CD14-positive monocyte (primary cell): Measurements from ENCODE around the gene MAD1L1. TPM values are rescaled to one million over a fixed set of nuclear protein-coding genes. Genes with fewer than 3 reads are reported as not detected.
A peak's percentile ranks its signal among the peaks of the same experiment; 100 is the strongest.

Experiments used
- DNase-seq, 3 donors: peaks; one replicate each; pipeline ENCODE4 v3.0.0-alpha.2; 2011 to 2022
- H2AFZ ChIP-seq: 2 replicates; pipeline ENCODE4 v1.6.0; 2012; ENCODE audit warnings: mild to moderate bottlenecking, low read depth, low read length, inconsistent platforms; ENCODE audit not compliant: insufficient read depth, poor library complexity, severe bottlenecking
- H3K27ac ChIP-seq, 2 donors: 1 replicate in 1 of 2; 2 replicates in 1 of 2; pipeline ENCODE4 v1.5.1; 2012 to 2013; ENCODE audit warnings: low read length in 2 of 2, control low read depth in 1 of 2, inconsistent platforms in 1 of 2, low read depth in 1 of 2, mild to moderate bottlenecking in 1 of 2
- H3K27me3 ChIP-seq, 2 donors: one replicate each; pipeline versions ENCODE4 v1.6.0 to v1.6.1; 2011 to 2013; ENCODE audit warnings: low read length in 2 of 2; ENCODE audit not compliant: control insufficient read depth in 2 of 2, insufficient read depth in 2 of 2
- H3K36me3 ChIP-seq, 2 donors: replicated peaks in 1 of 2; 1 replicate in 1 of 2; 2 replicates in 1 of 2; pipeline versions ENCODE4 v1.5.1 to v1.6.1; 2012 to 2013; ENCODE audit warnings: low read length in 2 of 2, control low read depth in 1 of 2, inconsistent platforms in 1 of 2, mild to moderate bottlenecking in 1 of 2; ENCODE audit not compliant: insufficient read depth in 2 of 2, control insufficient read depth in 1 of 2
- H3K4me1 ChIP-seq, 2 donors: 1 replicate in 1 of 2; 2 replicates in 1 of 2; pipeline versions ENCODE4 v1.5.1 to v1.6.1; 2012 to 2013; ENCODE audit warnings: low read length in 2 of 2, control low read depth in 1 of 2, inconsistent platforms in 1 of 2, mild to moderate bottlenecking in 1 of 2, moderate library complexity in 1 of 2; ENCODE audit not compliant: insufficient read depth in 2 of 2, control insufficient read depth in 1 of 2
- H3K4me2 ChIP-seq: replicated peaks from 2 replicates; pipeline ENCODE3; 2012; ENCODE audit warnings: low read length, moderate library complexity, mild to moderate bottlenecking; ENCODE audit not compliant: poor library complexity, severe bottlenecking; ENCODE audit errors: extremely low read depth
- H3K4me3 ChIP-seq, 3 experiments: fragments of 200-600 bp in 1 of 3; sonication (generic) in 1 of 3; replicated peaks in 1 of 3; 1 replicate in 2 of 3; 2 replicates in 1 of 3; pipeline ENCODE4 v1.5.1; 2011 to 2013; ENCODE audit warnings: low read length in 3 of 3, mild to moderate bottlenecking in 3 of 3, control low read depth in 2 of 3, low read depth in 2 of 3, inconsistent platforms in 1 of 3, moderate library complexity in 1 of 3
- H3K79me2 ChIP-seq: 2 replicates; pipeline ENCODE4 v1.6.0; 2012; ENCODE audit warnings: mild to moderate bottlenecking, control low read depth, inconsistent platforms, low read length, moderate library complexity; ENCODE audit not compliant: insufficient read depth
- H3K9ac ChIP-seq: 2 replicates; pipeline ENCODE4 v1.6.0; 2017; ENCODE audit warnings: low read length, mild to moderate bottlenecking; ENCODE audit not compliant: insufficient read depth, poor library complexity, severe bottlenecking
- H3K9me3 ChIP-seq, 2 donors: replicated peaks in 1 of 2; 1 replicate in 1 of 2; 2 replicates in 1 of 2; pipeline versions ENCODE4 v1.5.1 to v1.6.1; 2012 to 2013; ENCODE audit warnings: low read length in 2 of 2, control low read depth in 1 of 2; ENCODE audit not compliant: control insufficient read depth in 1 of 2, insufficient read depth in 1 of 2
- H4K20me1 ChIP-seq: 2 replicates; pipeline ENCODE4 v1.6.0; 2012; ENCODE audit warnings: mild to moderate bottlenecking, low read length, control low read depth, moderate library complexity; ENCODE audit not compliant: insufficient read depth
- H3K27ac Mint-ChIP-seq, 7 donors: one replicate each; pipeline ENCODE4 v1.8.0; 2020; ENCODE audit warnings: mild to moderate bottlenecking in 7 of 7, mixed read lengths in 7 of 7, moderate library complexity in 6 of 7, inconsistent platforms in 2 of 7
- H3K27me3 Mint-ChIP-seq, 3 donors: one replicate each; pipeline ENCODE4 v1.8.0; 2021 to 2022; ENCODE audit warnings: low read depth in 3 of 3, mild to moderate bottlenecking in 3 of 3, mixed read lengths in 3 of 3, moderate library complexity in 3 of 3, inconsistent platforms in 1 of 3
- H3K36me3 Mint-ChIP-seq, 2 donors: one replicate each; pipeline ENCODE4 v1.8.0; 2020; ENCODE audit warnings: mixed read lengths in 2 of 2, inconsistent platforms in 1 of 2, mild to moderate bottlenecking in 1 of 2
- H3K4me1 Mint-ChIP-seq: one replicate; pipeline ENCODE4 v1.8.0; 2020; ENCODE audit warnings: mild to moderate bottlenecking, mixed read lengths
- H3K4me3 Mint-ChIP-seq, 2 donors: one replicate each; pipeline ENCODE4 v1.8.0; 2020; ENCODE audit warnings: mild to moderate bottlenecking in 2 of 2, mixed read lengths in 2 of 2, moderate library complexity in 1 of 2
- H3K9me3 Mint-ChIP-seq, 7 donors: one replicate each; pipeline ENCODE4 v1.8.0; 2020 to 2022; ENCODE audit warnings: mixed read lengths in 7 of 7, mild to moderate bottlenecking in 6 of 7, moderate library complexity in 6 of 7, inconsistent platforms in 2 of 7
- WGBS: methylation state at CpG from one replicate; pipeline ENCODE4 v1.1.5; 2013; ENCODE audit warnings: missing lambda C conversion rate; ENCODE audit not compliant: insufficient coverage; 5-methylcytosine and 5-hydroxymethylcytosine counted together
- intact Hi-C, 2 donors: fragments of 100-400 bp; cut with micrococcal nuclease; formaldehyde crosslinking; loops; one replicate each; pipeline versions ENCODE4 v1.15.0 to v1.15.1; 2023
- polyA plus RNA-seq, 3 donors: library from polyadenylated mRNA; depleted of rRNA in 1 of 3; unstranded in 2 of 3; stranded (reverse) in 1 of 3; fragments of 300-500 nt in 2 of 3; fragments of >200 nt in 1 of 3; fragmentation: Illumina TruSeq in 2 of 3; gene quantifications; 1 replicate in 2 of 3; 2 replicates in 1 of 3; pipeline ENCODE4 v1.2.3, GENCODE V29; 2012 to 2021
- TF ChIP-seq, protein P1 (sequence below): fragments of 200-600 bp; IDR thresholded peaks from one replicate; pipeline ENCODE4 v1.8.0; 2022; ENCODE audit warnings: antibody characterized with exemption, mild to moderate bottlenecking

MAD1L1 gene
- polyA plus RNA-seq, 3 donors = 22.0 to 39.4 (median 33.2) TPM

DNA sequence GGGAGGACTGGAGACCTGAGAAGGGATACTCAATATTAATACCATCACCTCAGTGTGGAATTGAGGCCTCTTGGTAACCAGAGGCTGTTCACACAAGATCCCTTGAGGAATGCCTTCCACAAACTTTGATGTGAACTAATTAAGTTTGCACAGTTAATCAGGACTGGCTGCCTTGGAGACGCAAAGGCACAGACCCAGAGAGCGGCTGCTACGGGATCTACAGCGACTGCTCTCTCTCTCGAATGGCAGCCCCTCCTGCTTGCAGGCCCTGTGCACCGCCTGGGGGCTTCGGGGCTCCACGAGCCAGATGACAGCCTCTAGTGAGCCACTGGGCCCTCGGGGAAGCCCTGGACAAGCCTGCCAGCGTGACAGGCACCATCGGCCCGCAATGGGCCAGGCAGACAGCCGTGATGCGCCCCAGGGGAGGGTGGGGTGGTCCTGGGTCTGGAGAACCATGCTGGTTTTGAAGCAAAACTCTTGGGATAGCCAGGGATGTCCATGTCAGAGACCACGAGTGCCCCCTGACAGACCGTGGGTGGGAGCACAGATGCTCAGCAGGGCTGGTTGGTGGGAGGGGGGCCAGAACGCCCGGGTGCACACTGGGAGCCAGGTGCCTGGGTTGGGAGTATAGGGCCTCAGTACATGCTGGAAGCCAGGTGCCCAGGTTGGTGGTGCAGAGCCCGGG lies 367.0 kb downstream of the MAD1L1 start:
- Histone ChIP-seq H3K4me3 (no peak overlapping the region), H3K27me3 (no peaks in the 10 kb centered on the region), H4K20me1 (peaks cover 81% of the 10 kb centered on the region), H3K27ac (no peak overlapping the region), H3K36me3 (no peaks in the 10 kb centered on the region), H3K9ac (no peak overlapping the region), H3K79me2 (no peaks in the 10 kb centered on the region), H3K9me3 (no peaks in the 10 kb centered on the region), H3K4me1 (no peaks in the 10 kb centered on the region), H2AFZ (no peak overlapping the region), H3K4me2 (no peak overlapping the region)
- peaks cover 0 to 5% (median 0%) of the 10 kb centered on the region in 7 donors for H3K9me3 Mint-ChIP-seq
- TF ChIP-seq, protein P1, sequence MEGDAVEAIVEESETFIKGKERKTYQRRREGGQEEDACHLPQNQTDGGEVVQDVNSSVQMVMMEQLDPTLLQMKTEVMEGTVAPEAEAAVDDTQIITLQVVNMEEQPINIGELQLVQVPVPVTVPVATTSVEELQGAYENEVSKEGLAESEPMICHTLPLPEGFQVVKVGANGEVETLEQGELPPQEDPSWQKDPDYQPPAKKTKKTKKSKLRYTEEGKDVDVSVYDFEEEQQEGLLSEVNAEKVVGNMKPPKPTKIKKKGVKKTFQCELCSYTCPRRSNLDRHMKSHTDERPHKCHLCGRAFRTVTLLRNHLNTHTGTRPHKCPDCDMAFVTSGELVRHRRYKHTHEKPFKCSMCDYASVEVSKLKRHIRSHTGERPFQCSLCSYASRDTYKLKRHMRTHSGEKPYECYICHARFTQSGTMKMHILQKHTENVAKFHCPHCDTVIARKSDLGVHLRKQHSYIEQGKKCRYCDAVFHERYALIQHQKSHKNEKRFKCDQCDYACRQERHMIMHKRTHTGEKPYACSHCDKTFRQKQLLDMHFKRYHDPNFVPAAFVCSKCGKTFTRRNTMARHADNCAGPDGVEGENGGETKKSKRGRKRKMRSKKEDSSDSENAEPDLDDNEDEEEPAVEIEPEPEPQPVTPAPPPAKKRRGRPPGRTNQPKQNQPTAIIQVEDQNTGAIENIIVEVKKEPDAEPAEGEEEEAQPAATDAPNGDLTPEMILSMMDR = no peak
- no peaks in the 10 kb centered on the region for H3K27me3 Mint-ChIP-seq
- intact Hi-C loops = no loop called here
- no peaks in the 10 kb centered on the region for H3K4me1 Mint-ChIP-seq
- WGBS = 98% methylated on average over 16 of the region's 19 CpGs
- H3K36me3 Mint-ChIP-seq = peaks cover 8 to 9% of the 10 kb centered on the region in 2 donors
- DNase-seq = no peak
- no peak overlapping the region for H3K4me3 Mint-ChIP-seq
- H3K27ac Mint-ChIP-seq = no peak overlapping the region

- no peaks in the 10 kb centered on the region for H3K4me1 Mint-ChIP-seq
Observed at GRCh38 chr7:1865000-1865555, 367.7 kb downstream of the MAD1L1 start.

More at GRCh38 chr7:1865000-1865555, 367.7 kb downstream of the MAD1L1 start:
- H3K4me3 Mint-ChIP-seq = no peak overlapping the region
- H3K4me3 ChIP-seq = no peak overlapping the region
- peaks cover 8 to 9% of the 10 kb centered on the region in 2 donors for H3K36me3 Mint-ChIP-seq
- no peaks in the 10 kb centered on the region for H3K36me3 ChIP-seq
- peaks cover 85% of the 10 kb centered on the region for H4K20me1 ChIP-seq
- no peak for DNase-seq
- no peak overlapping the region for H3K27ac ChIP-seq
- no peak overlapping the region for H2AFZ ChIP-seq
- no peaks in the 10 kb centered on the region for H3K27me3 ChIP-seq
- WGBS = 94% methylated on average over 8 of the region's 14 CpGs
- intact Hi-C loops = no loop called here
- no peak overlapping the region for H3K9ac ChIP-seq
- H3K27me3 Mint-ChIP-seq = no peaks in the 10 kb centered on the region
- peak overlapping the region in 1 of 7 donors; percentile 38 for H3K27ac Mint-ChIP-seq
- H3K9me3 Mint-ChIP-seq = no peaks in the 10 kb centered on the region
- no peaks in the 10 kb centered on the region for H3K4me1 ChIP-seq
- no peaks in the 10 kb centered on the region for H3K79me2 ChIP-seq
- TF ChIP-seq, protein P1 = no peak
- no peaks in the 10 kb centered on the region for H3K9me3 ChIP-seq
- no peak overlapping the region for H3K4me2 ChIP-seq
